Mesenchymal stem cell (in vitro differentiated cells and primary cell): Measurements from ENCODE around the gene COL4A2.

ENCODE experiments used
- DNase-seq: peaks from one replicate; pipeline ENCODE4 v3.0.0-alpha.2; 2013
- H2AFZ ChIP-seq: one replicate; pipeline ENCODE4 v1.6.1; 2013; ENCODE audit warnings: low read depth, mild to moderate bottlenecking, control low read depth, inconsistent platforms, low read length, moderate library complexity
- H2AK5ac ChIP-seq: 2 replicates; pipeline ENCODE4 v1.6.1; 2013; ENCODE audit warnings: low read length, moderate library complexity, mild to moderate bottlenecking, inconsistent platforms; ENCODE audit not compliant: severe bottlenecking
- H2BK120ac ChIP-seq: one replicate; pipeline ENCODE4 v1.6.1; 2013; ENCODE audit warnings: low read depth, mild to moderate bottlenecking, inconsistent platforms, low read length, moderate library complexity
- H2BK12ac ChIP-seq, 2 experiments: one replicate each; pipeline ENCODE4 v1.6.1; 2013; ENCODE audit warnings: inconsistent platforms in 2 of 2, low read length in 2 of 2, mild to moderate bottlenecking in 2 of 2, moderate library complexity in 2 of 2, control low read depth in 1 of 2
- H2BK15ac ChIP-seq: one replicate; pipeline ENCODE4 v1.6.1; 2013; ENCODE audit warnings: mild to moderate bottlenecking, low read depth, inconsistent platforms; ENCODE audit not compliant: poor library complexity, severe bottlenecking
- H2BK5ac ChIP-seq: 2 replicates; pipeline ENCODE4 v1.6.1; 2013; ENCODE audit warnings: low read depth, mild to moderate bottlenecking, low read length, control low read depth, inconsistent platforms; ENCODE audit not compliant: poor library complexity, severe bottlenecking
- H3K14ac ChIP-seq, 2 experiments: one replicate each; pipeline ENCODE4 v1.6.1; 2013; ENCODE audit warnings: inconsistent platforms in 2 of 2, low read length in 2 of 2, control low read depth in 1 of 2, mild to moderate bottlenecking in 1 of 2, moderate library complexity in 1 of 2
- H3K18ac ChIP-seq, 2 experiments: one replicate each; pipeline ENCODE4 v1.6.1; 2013; ENCODE audit warnings: inconsistent platforms in 2 of 2, low read length in 2 of 2, control low read depth in 1 of 2, low read depth in 1 of 2, mild to moderate bottlenecking in 1 of 2
- H3K23ac ChIP-seq, 2 experiments: one replicate each; pipeline ENCODE4 v1.6.1; 2013; ENCODE audit warnings: inconsistent platforms in 2 of 2, low read length in 2 of 2, mild to moderate bottlenecking in 2 of 2, moderate library complexity in 2 of 2, control low read depth in 1 of 2
- H3K27ac ChIP-seq: 2 replicates; pipeline ENCODE4 v1.5.1; 2013; ENCODE audit warnings: mild to moderate bottlenecking, moderate library complexity, low read length, control low read depth, inconsistent platforms; ENCODE audit not compliant: poor library complexity, severe bottlenecking
- H3K27me3 ChIP-seq, 2 experiments: 2 replicates each; pipeline versions ENCODE4 v1.6.1 to v1.7.0; 2013; ENCODE audit warnings: low read length in 2 of 2, mild to moderate bottlenecking in 2 of 2, moderate library complexity in 2 of 2, control low read depth in 1 of 2, inconsistent platforms in 1 of 2; ENCODE audit not compliant: control insufficient read depth in 1 of 2, insufficient read depth in 1 of 2
- H3K36me3 ChIP-seq, 2 experiments: 2 replicates each; pipeline versions ENCODE4 v1.6.1 to v1.7.0; 2013; ENCODE audit warnings: low read length in 2 of 2, control low read depth in 1 of 2, inconsistent platforms in 1 of 2, low read depth in 1 of 2, mild to moderate bottlenecking in 1 of 2; ENCODE audit not compliant: insufficient read depth in 2 of 2, control insufficient read depth in 1 of 2
- H3K4ac ChIP-seq, 2 experiments: one replicate each; pipeline ENCODE4 v1.6.1; 2013; ENCODE audit warnings: inconsistent platforms in 2 of 2, low read length in 2 of 2, mild to moderate bottlenecking in 2 of 2, moderate library complexity in 2 of 2, control low read depth in 1 of 2, low read depth in 1 of 2
- H3K4me1 ChIP-seq: 2 replicates; pipeline ENCODE4 v1.6.1; 2013; ENCODE audit warnings: low read depth, low read length, control low read depth; ENCODE audit not compliant: control insufficient read depth, insufficient read depth
- H3K4me2 ChIP-seq: 2 replicates; pipeline ENCODE4 v1.6.1; 2013; ENCODE audit warnings: low read length, mild to moderate bottlenecking, inconsistent platforms; ENCODE audit not compliant: poor library complexity, severe bottlenecking
- H3K4me3 ChIP-seq, 2 experiments: 2 replicates each; pipeline versions ENCODE4 v1.5.1 to v1.7.0; 2013; ENCODE audit warnings: low read length in 2 of 2, mild to moderate bottlenecking in 2 of 2, control low read depth in 1 of 2, low read depth in 1 of 2; ENCODE audit not compliant: insufficient read depth in 1 of 2
- H3K79me1 ChIP-seq: replicated peaks from 2 replicates; pipeline ENCODE4 v1.6.1; 2013; ENCODE audit warnings: mild to moderate bottlenecking, control low read depth, low read length, inconsistent platforms; ENCODE audit not compliant: poor library complexity, severe bottlenecking
- H3K9ac ChIP-seq: 2 replicates; pipeline ENCODE4 v1.7.0; 2013; ENCODE audit warnings: mild to moderate bottlenecking, low read length, moderate library complexity
- H3K9me3 ChIP-seq: 2 replicates; pipeline ENCODE4 v1.7.0; 2013; ENCODE audit warnings: mild to moderate bottlenecking, low read length; ENCODE audit not compliant: control insufficient read depth
- H4K8ac ChIP-seq: one replicate; pipeline ENCODE4 v1.6.1; 2013; ENCODE audit warnings: inconsistent platforms, mild to moderate bottlenecking, low read length, moderate library complexity
- H4K91ac ChIP-seq: one replicate; pipeline ENCODE4 v1.6.1; 2013; ENCODE audit warnings: mild to moderate bottlenecking, low read length, inconsistent platforms
- WGBS: methylation state at CpG from one replicate; pipeline ENCODE4 v1.1.7; 2013; ENCODE audit warnings: mixed read lengths; 5-methylcytosine and 5-hydroxymethylcytosine counted together

Gene COL4A2

GRCh38 chr13:110430391-110431336, 123.6 kb downstream of the COL4A2 start:
- Histone ChIP-seq H3K9ac (no peak overlapping the region), H3K23ac (no peak overlapping the region), H2AFZ (no peak overlapping the region), H2BK120ac (no peak overlapping the region), H3K27ac (no peak overlapping the region), H3K9me3 (no peaks in the 10 kb centered on the region), H3K4me1 (peaks cover 5% of the 10 kb centered on the region), H3K4me3 (no peak overlapping the region), H4K8ac (peak overlapping the region; percentile 27), H2BK5ac (no peak overlapping the region), H4K91ac (no peak overlapping the region), H2BK12ac (no peak overlapping the region), H2AK5ac (no peak overlapping the region), H3K14ac (no peak overlapping the region), H3K18ac (no peak overlapping the region), H3K27me3 (no peaks in the 10 kb centered on the region), H3K79me1 (peaks cover 16% of the 10 kb centered on the region), H2BK15ac (no peak overlapping the region), H3K36me3 (peaks cover 40 to 59% of the 10 kb centered on the region in 2 experiments), H3K4me2 (no peak overlapping the region), H3K4ac (no peak overlapping the region)
- over 99% methylated on average over 10 of the region's 13 CpGs for WGBS
- no peak for DNase-seq

DNA sequence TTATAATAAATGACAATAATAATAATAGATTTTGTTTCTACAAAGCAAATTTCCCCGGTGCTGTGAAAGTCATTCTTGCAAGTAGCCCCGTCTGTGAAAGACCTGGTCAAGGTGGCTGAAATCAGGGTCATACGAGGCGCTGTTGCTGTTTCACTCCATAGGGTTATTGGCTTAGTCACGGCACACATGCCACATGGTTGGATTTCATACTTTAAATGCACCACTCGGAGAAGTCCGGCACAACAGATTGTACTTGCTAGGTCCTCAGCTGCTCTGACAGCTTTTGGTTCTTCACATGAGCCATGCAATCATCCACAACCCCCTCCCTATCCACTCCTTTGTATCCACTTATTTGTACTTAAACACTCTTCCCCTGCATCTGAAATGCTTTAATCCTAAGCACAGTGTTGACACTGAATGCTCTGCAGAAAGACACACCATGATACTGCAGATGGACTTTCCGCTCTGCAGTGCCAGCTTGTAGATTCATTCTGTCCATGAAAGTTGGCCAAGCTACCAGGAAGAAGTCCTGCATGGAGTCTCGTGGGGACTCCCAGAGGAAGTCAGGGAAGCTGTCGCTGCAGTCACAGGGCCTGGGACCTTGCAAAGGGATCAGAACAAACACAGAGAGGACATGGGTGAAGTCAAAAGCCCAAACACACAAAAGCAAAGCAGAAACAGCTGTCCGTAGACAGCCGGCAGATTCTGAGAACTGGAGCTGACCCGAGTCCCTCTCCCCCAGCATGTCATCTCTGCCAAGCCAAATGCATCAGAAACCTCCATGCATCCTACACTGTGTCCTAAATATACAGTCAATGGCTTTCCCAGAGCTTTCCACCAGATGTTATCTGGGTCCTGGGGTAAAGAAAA, 124.6 kb downstream of the COL4A2 start:
- Histone ChIP-seq H3K14ac (no peak overlapping the region), H3K9me3 (no peaks in the 10 kb centered on the region), H2BK15ac (no peak overlapping the region), H2AK5ac (no peak overlapping the region), H3K4ac (no peak overlapping the region), H3K4me1 (peaks cover 3% of the 10 kb centered on the region), H3K36me3 (peaks cover 39 to 60% of the 10 kb centered on the region in 2 experiments), H4K91ac (no peak overlapping the region), H3K4me2 (no peak overlapping the region), H2BK120ac (no peak overlapping the region), H3K27me3 (no peaks in the 10 kb centered on the region), H3K23ac (no peak overlapping the region), H4K8ac (no peak overlapping the region), H3K79me1 (peaks cover 16% of the 10 kb centered on the region), H2AFZ (no peak overlapping the region), H3K27ac (no peak overlapping the region), H3K4me3 (no peak overlapping the region), H3K18ac (no peak overlapping the region), H2BK12ac (no peak overlapping the region), H2BK5ac (no peak overlapping the region), H3K9ac (no peak overlapping the region)
- DNase-seq = no peak
- 98% methylated on average over 13 of the region's 13 CpGs for WGBS

GRCh38 chr13:110432522-110432921, 125.4 kb downstream of the COL4A2 start:
- H3K4me2 ChIP-seq = no peak overlapping the region
- H3K27me3 ChIP-seq = no peaks in the 10 kb centered on the region
- no peak overlapping the region for H2AFZ ChIP-seq
- H2BK5ac ChIP-seq = no peak overlapping the region
- H2BK120ac ChIP-seq = no peak overlapping the region
- H2AK5ac ChIP-seq = no peak overlapping the region
- no peak overlapping the region for H4K8ac ChIP-seq
- WGBS = 96% methylated on average over 3 of the region's 3 CpGs
- H3K9me3 ChIP-seq = no peaks in the 10 kb centered on the region
- H2BK12ac ChIP-seq = no peak overlapping the region
- peaks cover 14% of the 10 kb centered on the region for H3K79me1 ChIP-seq
- H3K27ac ChIP-seq = no peak overlapping the region
- H3K36me3 ChIP-seq = peaks cover 46 to 69% of the 10 kb centered on the region in 2 experiments
- no peak overlapping the region for H4K91ac ChIP-seq
- H3K4me3 ChIP-seq = no peak overlapping the region
- H3K18ac ChIP-seq = no peak overlapping the region
- H3K14ac ChIP-seq = no peak overlapping the region
- H3K9ac ChIP-seq = no peak overlapping the region
- H2BK15ac ChIP-seq = no peak overlapping the region
- H3K4me1 ChIP-seq = peaks cover 3% of the 10 kb centered on the region
- DNase-seq = no peak
- no peak overlapping the region for H3K4ac ChIP-seq
- no peak overlapping the region for H3K23ac ChIP-seq

DNA sequence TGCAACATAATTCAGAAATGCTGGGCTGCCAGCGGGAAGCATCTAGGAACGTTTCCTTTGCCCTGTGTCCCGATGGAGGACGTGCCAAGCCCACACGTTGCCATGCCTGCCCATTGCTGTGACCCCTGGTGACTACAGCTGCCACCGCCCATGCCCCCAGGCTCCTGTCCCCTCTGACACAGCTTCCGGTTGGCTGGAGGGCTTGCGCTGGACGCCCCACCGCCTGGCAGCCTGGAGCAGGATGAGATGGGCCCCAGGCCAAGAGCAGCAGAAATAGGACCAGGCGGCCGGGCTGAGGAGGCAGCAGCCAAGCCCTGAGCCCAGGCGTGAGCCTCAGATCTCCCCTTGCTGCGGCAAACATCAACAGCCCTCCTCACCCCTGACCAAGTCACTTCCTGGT, 125.9 kb downstream of the COL4A2 start:
- H3K4me1 ChIP-seq = peaks cover 3% of the 10 kb centered on the region
- H3K36me3 ChIP-seq = peaks cover 49 to 73% of the 10 kb centered on the region in 2 experiments
- H3K4me2 ChIP-seq = no peak overlapping the region
- H3K9me3 ChIP-seq = no peaks in the 10 kb centered on the region
- no peak overlapping the region for H2BK120ac ChIP-seq
- no peak overlapping the region for H2BK5ac ChIP-seq
- H2AFZ ChIP-seq = no peak overlapping the region
- no peak overlapping the region for H3K9ac ChIP-seq
- peak overlapping the region in 1 of 2 experiments; percentile 28 for H3K18ac ChIP-seq
- no peak overlapping the region for H3K14ac ChIP-seq
- no peak overlapping the region for H3K23ac ChIP-seq
- H4K8ac ChIP-seq = no peak overlapping the region
- no peak overlapping the region for H3K27ac ChIP-seq
- DNase-seq = no peak
- H2BK12ac ChIP-seq = peak overlapping the region in 1 of 2 experiments; percentile 10
- no peaks in the 10 kb centered on the region for H3K27me3 ChIP-seq
- peak overlapping the region; percentile 34 for H2AK5ac ChIP-seq
- peaks cover 11% of the 10 kb centered on the region for H3K79me1 ChIP-seq
- 86% methylated on average over 14 of the region's 14 CpGs for WGBS
- no peak overlapping the region for H2BK15ac ChIP-seq
- H3K4ac ChIP-seq = no peak overlapping the region
- no peak overlapping the region for H3K4me3 ChIP-seq
- no peak overlapping the region for H4K91ac ChIP-seq
